NCI-H774 (cell line): ENCODE results near the gene HMGXB4.
"Not testable (repeated sequence)": the region's sequence is repeated elsewhere in the genome, so short reads cannot be mapped to it uniquely, and the experiment has no call there.

Source experiments
- DNase-seq: peaks from one replicate; lab custom pipeline; 2025; lab: John Stamatoyannopoulos, UW

Gene HMGXB4

GRCh38 chr22:35257321-35258190, at the start of gene HMGXB4:
Gene HMGXB4, plus strand, starts transcription at chr22:35257493. Its CDS starts 4,898 bp downstream, at chr22:35262391.
- DNase-seq = peak; percentile 53

GRCh38 chr22:35208003-35208402, 49.3 kb upstream of the HMGXB4 start:
- no peak for DNase-seq

- DNase-seq = no peak
Observed at GRCh38 chr22:35209203-35209602, 48.1 kb upstream of the HMGXB4 start.

GRCh38 chr22:35212009-35212408, 45.3 kb upstream of the HMGXB4 start:
- DNase-seq = no peak

- DNase-seq = no peak
Observed at GRCh38 chr22:35212996-35213395, 44.3 kb upstream of the HMGXB4 start.

GRCh38 chr22:35214968-35215367, 42.3 kb upstream of the HMGXB4 start:
- DNase-seq = no peak

- DNase-seq = no peak
Observed at GRCh38 chr22:35215993-35216392, 41.3 kb upstream of the HMGXB4 start.

GRCh38 chr22:35217527-35217926, 39.8 kb upstream of the HMGXB4 start:
- DNase-seq = no peak

GRCh38 chr22:35218079-35218478, 39.2 kb upstream of the HMGXB4 start:
- DNase-seq = no peak

GRCh38 chr22:35219012-35219411, 38.3 kb upstream of the HMGXB4 start:
- no peak for DNase-seq

GRCh38 chr22:35220221-35220620, 37.1 kb upstream of the HMGXB4 start:
- DNase-seq = no peak

GRCh38 chr22:35225010-35225409, 32.3 kb upstream of the HMGXB4 start:
- DNase-seq = no peak

GRCh38 chr22:35226958-35227647, 30.2 kb upstream of the HMGXB4 start:
- no peak for DNase-seq

GRCh38 chr22:35229865-35230264, 27.4 kb upstream of the HMGXB4 start:
- no peak for DNase-seq

GRCh38 chr22:35230417-35230816, 26.9 kb upstream of the HMGXB4 start:
- DNase-seq = no peak

GRCh38 chr22:35230839-35231584, 26.3 kb upstream of the HMGXB4 start:
- peak; percentile 0 for DNase-seq

- DNase-seq = peak; percentile 40
Observed at GRCh38 chr22:35231585-35232084, 25.7 kb upstream of the HMGXB4 start.

GRCh38 chr22:35238749-35239148, 18.5 kb upstream of the HMGXB4 start:
- not testable (repeated sequence) for DNase-seq

GRCh38 chr22:35244507-35244906, 12.8 kb upstream of the HMGXB4 start:
- not testable (repeated sequence) for DNase-seq

- DNase-seq = no peak
Observed at GRCh38 chr22:35250156-35250555, 7.1 kb upstream of the HMGXB4 start.

- DNase-seq = no peak
Observed at GRCh38 chr22:35253946-35254345, 3.3 kb upstream of the HMGXB4 start.

- DNase-seq = no peak
Observed at GRCh38 chr22:35257002-35257320, 332 bp upstream of the HMGXB4 start.
